Duodenal mucosa (tissue), 2 donors: ENCODE results near the gene IVNS1ABP.

Source experiments
- H3K27ac ChIP-seq: one replicate; pipeline ENCODE4 v1.7.0; 2013; ENCODE audit warnings: low read depth, low read length
- H3K27me3 ChIP-seq, 2 donors: one replicate each; pipeline ENCODE4 v1.7.0; 2013; ENCODE audit warnings: low read length in 2 of 2, control low read depth in 1 of 2; ENCODE audit not compliant: insufficient read depth in 2 of 2, control insufficient read depth in 1 of 2
- H3K36me3 ChIP-seq, 2 donors: one replicate each; pipeline ENCODE4 v1.7.0; 2013; ENCODE audit warnings: low read length in 2 of 2, control low read depth in 1 of 2; ENCODE audit not compliant: insufficient read depth in 2 of 2, control insufficient read depth in 1 of 2
- H3K4me1 ChIP-seq, 2 donors: one replicate each; pipeline ENCODE4 v1.7.0; 2013; ENCODE audit warnings: low read length in 2 of 2, control low read depth in 1 of 2; ENCODE audit not compliant: insufficient read depth in 2 of 2, control insufficient read depth in 1 of 2
- H3K4me3 ChIP-seq, 2 donors: one replicate each; pipeline ENCODE4 v1.7.0; 2013; ENCODE audit warnings: low read length in 2 of 2, low read depth in 1 of 2
- H3K9ac ChIP-seq, 2 donors: one replicate each; pipeline ENCODE4 v1.7.0; 2013; ENCODE audit warnings: low read length in 2 of 2, low read depth in 1 of 2
- H3K9me3 ChIP-seq, 2 donors: one replicate each; pipeline ENCODE4 v1.7.0; 2013; ENCODE audit warnings: low read length in 2 of 2, control low read depth in 1 of 2; ENCODE audit not compliant: control insufficient read depth in 1 of 2

IVNS1ABP gene

DNA sequence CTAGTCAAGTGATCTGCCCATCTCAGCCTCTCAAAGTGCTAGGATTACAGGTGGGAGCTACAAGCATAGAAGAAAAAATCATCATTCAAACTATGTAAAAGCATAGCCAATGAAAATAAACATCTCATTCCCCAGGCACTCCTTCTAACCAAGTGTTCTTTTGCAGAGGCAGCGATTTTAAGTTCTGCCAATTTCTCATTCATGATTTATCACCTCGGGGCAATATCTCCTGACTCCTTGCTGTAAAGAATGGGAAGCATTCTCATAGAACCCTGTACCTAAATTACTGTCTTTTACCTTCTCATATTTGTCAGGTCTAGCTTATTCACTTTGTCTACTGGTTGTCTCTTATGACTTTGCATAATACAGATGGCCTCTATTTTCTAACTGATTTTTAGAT is 32.5 kb upstream of the IVNS1ABP start:
- Histone ChIP-seq H3K27ac (no peak overlapping the region), H3K9ac (no peak overlapping the region), H3K36me3 (no peaks in the 10 kb centered on the region), H3K4me3 (no peak overlapping the region), H3K9me3 (no peaks in the 10 kb centered on the region), H3K27me3 (no peaks in the 10 kb centered on the region), H3K4me1 (peaks cover 11 to 25% of the 10 kb centered on the region in 2 donors)

DNA sequence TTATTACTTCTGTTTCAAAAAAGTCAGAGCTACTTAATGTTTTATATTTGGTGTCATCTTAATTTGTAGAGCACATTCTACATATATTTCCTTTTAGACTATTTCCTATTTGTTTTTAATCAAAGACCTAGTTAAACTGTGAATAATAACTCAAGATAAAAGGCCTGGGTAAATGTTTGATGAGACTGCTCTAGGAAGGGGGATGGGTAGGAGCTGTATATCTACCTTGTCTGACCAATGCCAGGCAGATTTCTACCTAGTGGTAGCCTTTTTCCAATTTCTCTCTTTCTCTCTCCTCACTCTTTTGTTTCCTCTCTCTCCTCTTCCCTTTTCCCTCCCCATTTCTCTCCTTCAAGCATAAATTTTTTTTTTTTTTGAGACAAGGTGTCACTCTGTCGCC is 31.9 kb upstream of the IVNS1ABP start:
- Histone ChIP-seq H3K27me3 (no peaks in the 10 kb centered on the region), H3K27ac (no peak overlapping the region), H3K4me1 (peaks cover 11 to 25% of the 10 kb centered on the region in 2 donors)

DNA sequence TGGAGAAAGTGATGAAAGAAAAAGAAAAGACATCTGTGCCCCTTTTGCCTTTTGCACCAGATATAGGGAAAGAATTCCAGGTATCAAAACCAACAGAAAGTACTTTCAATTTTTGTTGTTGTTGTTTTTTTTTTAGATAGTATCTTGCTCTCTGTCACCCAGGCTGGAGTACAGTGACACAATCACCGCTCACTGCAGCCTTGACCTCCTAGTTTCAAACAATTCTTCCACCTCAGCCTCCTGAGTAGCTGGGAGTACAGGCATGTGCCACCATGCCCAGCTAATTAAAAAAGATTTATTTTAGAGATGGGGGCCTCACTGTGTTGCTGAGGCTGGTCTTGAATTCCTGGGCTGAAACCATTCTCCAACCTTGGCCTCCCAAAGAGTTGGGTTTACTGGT is 31.3 kb upstream of the IVNS1ABP start:
- H3K36me3 ChIP-seq: no peaks in the 10 kb centered on the region

More for the DNA sequence above, 31.9 kb upstream of the IVNS1ABP start:
- no peak overlapping the region for H3K9ac ChIP-seq
- no peaks in the 10 kb centered on the region for H3K36me3 ChIP-seq
- no peak overlapping the region for H3K4me3 ChIP-seq
- no peaks in the 10 kb centered on the region for H3K9me3 ChIP-seq

DNA sequence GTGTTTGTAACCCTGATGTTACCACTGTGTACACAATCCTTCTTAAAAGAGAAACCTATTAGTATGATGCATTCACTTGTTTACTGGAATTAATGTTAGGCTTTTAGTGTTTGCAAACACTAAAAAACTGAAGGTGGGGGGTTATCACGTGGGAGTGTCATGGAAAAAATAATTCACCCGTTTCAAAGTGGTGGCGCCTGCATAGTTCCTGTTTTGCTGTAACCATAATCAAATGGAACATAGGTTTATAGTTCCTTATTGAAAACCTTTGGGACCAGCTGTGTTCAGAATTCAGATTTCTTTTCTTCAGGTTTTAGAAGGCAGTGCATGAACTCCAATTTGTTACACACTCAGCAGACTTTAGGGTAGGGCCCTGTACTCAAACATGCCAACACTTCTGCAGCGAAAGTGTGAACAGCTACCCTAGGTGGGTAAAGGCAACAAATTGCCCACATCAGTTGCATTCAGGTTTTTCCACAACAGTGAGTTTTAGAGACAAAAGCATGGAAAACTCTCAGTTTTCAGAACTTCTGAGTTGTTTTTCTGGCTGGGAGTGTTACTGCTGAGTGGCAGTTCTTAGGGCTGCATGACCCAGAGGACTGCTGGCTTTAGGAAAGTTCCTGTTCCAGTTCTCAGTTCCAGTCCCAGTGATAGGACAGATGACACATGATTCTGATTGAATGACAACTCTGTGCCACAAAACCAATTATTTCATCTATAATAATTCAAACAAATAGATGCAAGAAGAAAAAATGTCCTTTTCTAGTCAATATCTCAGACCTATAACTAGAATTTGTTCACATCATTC is 29.1 kb upstream of the IVNS1ABP start:
- Histone ChIP-seq H3K36me3 (no peaks in the 10 kb centered on the region), H3K4me1 (peaks cover 11 to 29% of the 10 kb centered on the region in 2 donors), H3K27ac (no peak overlapping the region), H3K9me3 (no peaks in the 10 kb centered on the region), H3K27me3 (no peaks in the 10 kb centered on the region), H3K9ac (no peak overlapping the region), H3K4me3 (no peak overlapping the region)

More for the DNA sequence above, 31.3 kb upstream of the IVNS1ABP start:
- Histone ChIP-seq H3K27me3 (no peaks in the 10 kb centered on the region), H3K27ac (no peak overlapping the region), H3K4me3 (no peak overlapping the region), H3K9ac (no peak overlapping the region), H3K4me1 (peaks cover 11 to 25% of the 10 kb centered on the region in 2 donors), H3K9me3 (no peaks in the 10 kb centered on the region)

DNA sequence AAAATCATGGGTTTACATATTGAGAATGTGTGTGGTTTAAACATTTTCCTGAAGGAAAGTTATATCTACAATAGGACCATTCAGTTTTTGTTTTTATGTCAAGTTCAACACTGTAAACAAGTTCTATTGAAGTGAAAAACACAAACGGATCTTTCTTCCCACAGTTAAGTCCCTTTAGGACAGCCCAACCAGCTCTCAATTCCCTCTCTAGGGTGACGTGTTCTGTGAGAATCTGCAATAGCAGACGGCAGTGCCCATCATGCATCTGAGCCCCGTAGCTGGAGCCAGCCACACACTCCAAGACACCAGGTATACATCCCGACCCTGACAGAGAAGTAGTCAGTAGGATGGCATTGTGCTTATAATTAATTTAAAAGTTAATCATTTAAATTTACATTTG is 26.3 kb upstream of the IVNS1ABP start:
- H3K36me3 ChIP-seq: no peaks in the 10 kb centered on the region
- no peaks in the 10 kb centered on the region for H3K27me3 ChIP-seq
- no peak overlapping the region for H3K27ac ChIP-seq
- H3K9ac ChIP-seq: no peak overlapping the region
- H3K4me1 ChIP-seq: peaks cover 5 to 22% of the 10 kb centered on the region in 2 donors
- H3K9me3 ChIP-seq: no peaks in the 10 kb centered on the region
- H3K4me3 ChIP-seq: no peak overlapping the region

DNA sequence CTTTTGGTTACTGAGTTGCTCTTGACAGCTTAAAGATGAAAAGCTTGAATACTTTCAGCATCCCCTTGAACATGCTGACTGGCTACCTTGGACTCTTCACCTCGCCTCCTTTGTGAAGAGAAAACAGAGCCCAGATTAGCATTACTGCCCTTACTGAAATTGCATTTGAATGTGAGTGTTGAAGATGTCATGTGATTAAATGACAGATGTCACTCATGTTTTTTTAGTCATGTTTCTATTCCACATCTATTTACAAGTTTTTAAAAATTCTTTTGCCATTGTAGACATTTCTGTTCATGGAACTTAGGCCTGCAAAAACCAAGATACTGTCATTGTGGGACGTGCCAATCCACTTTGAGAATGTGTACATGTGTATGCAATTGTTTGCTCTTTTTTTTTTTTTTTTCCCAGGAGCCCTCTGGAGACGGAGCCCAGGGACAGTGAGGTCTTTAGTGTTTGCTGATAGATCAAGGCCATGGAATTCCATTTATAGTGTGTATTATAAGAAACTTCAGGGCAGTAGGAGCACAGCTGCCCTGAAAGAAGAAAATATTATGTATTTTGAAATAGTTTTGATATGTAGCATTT is 25.7 kb upstream of the IVNS1ABP start:
- H3K9ac ChIP-seq: no peak overlapping the region
- H3K27me3 ChIP-seq: no peaks in the 10 kb centered on the region
- no peaks in the 10 kb centered on the region for H3K36me3 ChIP-seq
- H3K4me1 ChIP-seq: peaks cover 5 to 18% of the 10 kb centered on the region in 2 donors
- H3K9me3 ChIP-seq: no peaks in the 10 kb centered on the region
- H3K27ac ChIP-seq: no peak overlapping the region
- H3K4me3 ChIP-seq: no peak overlapping the region

DNA sequence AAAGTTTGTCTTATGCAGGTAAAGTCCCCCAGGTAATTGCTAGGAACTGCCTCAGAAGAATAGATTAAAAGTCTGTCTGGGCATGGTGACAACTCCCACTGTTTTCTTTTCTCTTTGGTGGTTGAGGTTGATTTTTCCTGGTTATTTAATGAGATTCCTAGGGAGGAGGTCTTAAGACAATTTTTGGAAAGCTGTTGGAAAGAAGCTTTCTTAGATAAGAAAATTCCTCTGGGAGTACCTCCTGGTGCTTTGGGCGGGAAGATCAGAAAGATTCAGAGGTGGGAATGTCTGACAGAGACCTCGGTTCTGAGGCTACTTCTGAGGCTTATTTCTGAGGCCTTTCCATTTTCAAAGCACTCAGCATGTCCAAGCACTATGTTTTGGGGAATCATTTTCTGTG is 25.0 kb upstream of the IVNS1ABP start:
- Histone ChIP-seq H3K4me3 (no peak overlapping the region), H3K27me3 (no peaks in the 10 kb centered on the region), H3K9me3 (no peaks in the 10 kb centered on the region), H3K27ac (no peak overlapping the region), H3K36me3 (no peaks in the 10 kb centered on the region), H3K9ac (no peak overlapping the region), H3K4me1 (peaks cover 5 to 18% of the 10 kb centered on the region in 2 donors)

DNA sequence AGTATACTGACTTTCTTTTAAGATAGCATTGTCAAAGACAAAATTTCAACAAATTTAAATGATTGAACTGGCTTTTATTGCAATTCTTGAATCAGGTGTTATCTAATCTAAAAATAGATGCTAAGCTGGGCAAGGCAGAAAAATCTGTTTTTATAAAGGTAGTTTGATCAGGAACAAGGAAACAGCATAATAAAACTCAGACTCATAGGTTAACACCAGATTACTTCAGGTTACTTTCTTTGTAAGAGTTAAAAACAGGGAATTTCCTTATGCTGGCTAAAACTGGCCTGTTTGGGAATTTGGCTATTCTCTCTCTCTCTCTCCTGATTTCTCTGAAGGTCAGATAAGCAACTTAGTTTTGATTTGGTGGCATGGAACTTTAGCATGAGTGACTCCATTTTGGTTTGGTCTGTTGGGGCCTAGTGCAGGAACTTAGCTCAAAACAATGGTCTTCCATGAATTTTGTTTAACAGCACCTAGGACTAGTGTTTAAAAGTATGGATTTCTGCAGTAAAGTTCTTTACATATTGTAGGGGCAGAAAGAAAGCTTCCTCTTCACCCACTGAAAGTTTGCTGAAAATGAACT is 24.2 kb upstream of the IVNS1ABP start:
- Histone ChIP-seq H3K9ac (no peak overlapping the region), H3K9me3 (no peaks in the 10 kb centered on the region), H3K4me3 (no peak overlapping the region), H3K4me1 (peaks cover 5 to 17% of the 10 kb centered on the region in 2 donors), H3K27me3 (no peaks in the 10 kb centered on the region), H3K36me3 (no peaks in the 10 kb centered on the region), H3K27ac (no peak overlapping the region)

DNA sequence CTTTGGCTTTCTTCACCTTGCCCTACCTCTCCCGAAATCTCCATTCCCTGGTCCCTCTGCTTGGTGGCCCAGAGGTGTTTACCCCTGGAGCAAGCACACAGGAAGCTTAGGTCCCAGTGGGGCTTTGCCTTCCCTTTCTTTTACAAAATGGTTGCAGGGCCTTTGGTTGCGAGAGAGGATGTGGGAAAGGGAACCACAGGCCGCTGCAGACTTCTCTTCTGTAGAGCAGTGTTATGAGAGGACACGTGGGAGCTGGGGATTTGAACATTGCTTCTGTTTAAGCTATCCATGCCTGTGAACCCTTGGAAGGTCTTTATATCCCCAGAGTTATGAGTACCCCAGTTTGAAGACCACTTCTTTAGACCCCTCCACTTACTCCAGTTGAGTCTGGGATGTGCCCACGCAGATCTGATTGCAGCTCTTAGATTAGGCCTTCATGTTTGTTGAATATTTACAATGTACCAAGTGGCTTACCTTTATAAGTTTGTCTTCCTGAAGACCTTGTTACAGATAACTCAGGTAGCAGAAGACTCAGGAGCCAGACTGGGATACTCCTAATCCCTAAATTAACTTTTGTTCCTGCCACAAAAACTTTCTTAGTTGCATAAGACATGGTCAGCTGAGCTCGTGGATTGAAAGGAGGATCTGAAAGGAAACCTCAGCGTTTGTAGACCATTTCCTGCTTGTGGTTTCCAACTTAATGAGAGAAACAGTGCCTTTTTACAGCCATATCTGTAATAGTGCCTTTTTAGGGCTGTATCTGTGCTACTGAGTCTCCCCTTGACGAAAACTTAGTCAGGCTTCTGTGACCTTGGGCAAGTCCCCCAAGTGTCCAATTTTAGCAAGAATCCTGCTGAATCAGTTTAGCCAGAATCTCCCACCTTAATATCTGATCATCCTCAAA is 21.9 kb upstream of the IVNS1ABP start:
- Histone ChIP-seq H3K4me3 (peak overlapping the region in 1 of 2 donors; percentile 27), H3K9me3 (no peaks in the 10 kb centered on the region), H3K27me3 (no peaks in the 10 kb centered on the region), H3K4me1 (peaks cover 5 to 13% of the 10 kb centered on the region in 2 donors), H3K9ac (no peak overlapping the region), H3K36me3 (no peaks in the 10 kb centered on the region), H3K27ac (no peak overlapping the region)
